ENCODE measurements around the gene LYRM1.
"Not testable (repeated sequence)": the region's sequence is repeated elsewhere in the genome, so short reads cannot be mapped to it uniquely, and the experiment has no call there.

LYRM1 gene

GRCh38 chr16:20900299-20901067 lies at the start of gene LYRM1, which contains the start of gene DCUN1D3:
TSS of gene LYRM1 (plus strand) at chr16:20900771. CDS start at chr16:20915556, 14,785 bp downstream.
TSS of gene DCUN1D3 (minus strand) at chr16:20900358. CDS start at chr16:20862538, 37,820 bp downstream.
- FAIRE-seq (peak; percentile 48), DNase-seq (ENCODE audit: insufficient read length, low spot score) (peak; percentile 80)
- peak; percentile 78 for TF ChIP-seq POLR2A (IDR thresholded peaks at IDR 0.05; ENCODE audit: low read depth, low read length)

- FAIRE-seq (no peak), DNase-seq (ENCODE audit: insufficient read length, low spot score) (no peak)
- TF ChIP-seq POLR2A (IDR thresholded peaks at IDR 0.05; ENCODE audit: low read depth, low read length): no peak
Measured at GRCh38 chr16:20850981-20851380, 49.6 kb upstream of the LYRM1 start.

GRCh38 chr16:20851601-20852000 lies 49.0 kb upstream of the LYRM1 start:
- DNase-seq (ENCODE audit: insufficient read length, low spot score): peak; percentile 31
- peak; percentile 97 for FAIRE-seq
- TF ChIP-seq POLR2A (IDR thresholded peaks at IDR 0.05; ENCODE audit: low read depth, low read length): no peak

GRCh38 chr16:20853143-20853542 lies 47.4 kb upstream of the LYRM1 start:
- no peak for TF ChIP-seq POLR2A (IDR thresholded peaks at IDR 0.05; ENCODE audit: low read depth, low read length)
- DNase-seq (ENCODE audit: insufficient read length, low spot score) (no peak), FAIRE-seq (no peak)

- no peak for FAIRE-seq
- no peak for DNase-seq (ENCODE audit: insufficient read length, low spot score)
Measured at GRCh38 chr16:20853981-20854620, 46.5 kb upstream of the LYRM1 start.

GRCh38 chr16:20854963-20855362 lies 45.6 kb upstream of the LYRM1 start:
- DNase-seq (ENCODE audit: insufficient read length, low spot score) (no peak), FAIRE-seq (no peak)
- TF ChIP-seq POLR2A (IDR thresholded peaks at IDR 0.05; ENCODE audit: low read depth, low read length): no peak

More at GRCh38 chr16:20853981-20854620, 46.5 kb upstream of the LYRM1 start:
- TF ChIP-seq POLR2A (IDR thresholded peaks at IDR 0.05; ENCODE audit: low read depth, low read length): no peak

GRCh38 chr16:20857281-20857680 lies 43.3 kb upstream of the LYRM1 start:
- TF ChIP-seq POLR2A (IDR thresholded peaks at IDR 0.05; ENCODE audit: low read depth, low read length): no peak
- DNase-seq (ENCODE audit: insufficient read length, low spot score): no peak
- no peak for FAIRE-seq

GRCh38 chr16:20859229-20859628 lies 41.3 kb upstream of the LYRM1 start:
- TF ChIP-seq POLR2A (IDR thresholded peaks at IDR 0.05; ENCODE audit: low read depth, low read length): no peak
- DNase-seq (ENCODE audit: insufficient read length, low spot score) (no peak), FAIRE-seq (no peak)

- no peak for TF ChIP-seq POLR2A (IDR thresholded peaks at IDR 0.05; ENCODE audit: low read depth, low read length)
- FAIRE-seq (no peak), DNase-seq (ENCODE audit: insufficient read length, low spot score) (no peak)
Measured at GRCh38 chr16:20859699-20860098, 40.9 kb upstream of the LYRM1 start.

- DNase-seq (ENCODE audit: insufficient read length, low spot score): no peak
- no peak for FAIRE-seq
- no peak for TF ChIP-seq POLR2A (IDR thresholded peaks at IDR 0.05; ENCODE audit: low read depth, low read length)
Measured at GRCh38 chr16:20860361-20860760, 40.2 kb upstream of the LYRM1 start.

- DNase-seq (ENCODE audit: insufficient read length, low spot score); FAIRE-seq: not testable (repeated sequence)
Measured at GRCh38 chr16:20860995-20861394, 39.6 kb upstream of the LYRM1 start.

- TF ChIP-seq POLR2A (IDR thresholded peaks at IDR 0.05; ENCODE audit: low read depth, low read length): no peak
- FAIRE-seq (no peak), DNase-seq (ENCODE audit: insufficient read length, low spot score) (no peak)
Measured at GRCh38 chr16:20862162-20862960, 38.2 kb upstream of the LYRM1 start.

- DNase-seq (ENCODE audit: insufficient read length, low spot score); FAIRE-seq: not testable (repeated sequence)
Measured at GRCh38 chr16:20864376-20864775, 36.2 kb upstream of the LYRM1 start.

All from H54 (cell line).